Upper lobe of right lung (tissue), 1 donor: Measurements from ENCODE around the gene LIN54. TPM values are rescaled to one million over a fixed set of nuclear protein-coding genes. Genes with fewer than 3 reads are reported as not detected.

Source experiments
- ATAC-seq: fragments of 200-7000 bp; cut with Tn5 transposase; one replicate; pipeline ENCODE4 v1.9.1; 2020; ENCODE audit warnings: mild to moderate bottlenecking, moderate library complexity
- DNase-seq: peaks from one replicate; pipeline ENCODE4 v3.0.0-alpha.2; 2020
- H3K27ac ChIP-seq: fragments of 200-600 bp; one replicate; pipeline ENCODE4 v1.8.0; 2022
- H3K27me3 ChIP-seq: fragments of 200-600 bp; one replicate; pipeline ENCODE4 v1.8.0; 2022; ENCODE audit warnings: mild to moderate bottlenecking
- H3K36me3 ChIP-seq: fragments of 200-600 bp; one replicate; pipeline ENCODE4 v1.8.0; 2022
- H3K4me1 ChIP-seq: fragments of 200-600 bp; one replicate; pipeline ENCODE4 v1.8.0; 2022
- H3K4me3 ChIP-seq: fragments of 200-600 bp; one replicate; pipeline ENCODE4 v1.8.0; 2022; ENCODE audit warnings: mild to moderate bottlenecking
- H3K9me3 ChIP-seq: fragments of 200-600 bp; one replicate; pipeline ENCODE4 v1.8.0; 2022
- intact Hi-C: fragments of 100-400 bp; cut with DNase I; formaldehyde crosslinking; loops from one replicate; pipeline ENCODE4 v1.11.0; 2022
- total RNA-seq: library from RNA; stranded (reverse); fragmentation: NEBNext Ultra II Directional; extraction: Animal tissue kit (Norgen Biotek cat#: 25700); gene quantifications from one replicate; pipeline ENCODE4 v1.2.1, GENCODE V29; 2021
- TF ChIP-seq, protein P1 (sequence below): fragments of 200-600 bp; IDR thresholded peaks from one replicate; pipeline ENCODE4 v1.8.0; 2022; ENCODE audit warnings: antibody characterized with exemption
- donor health status: DM: no; HTN: yes; CAD: no; lungs with severe emphysema.

Gene LIN54
- total RNA-seq, 1 donor from 2014 or later: 9.8 TPM

DNA sequence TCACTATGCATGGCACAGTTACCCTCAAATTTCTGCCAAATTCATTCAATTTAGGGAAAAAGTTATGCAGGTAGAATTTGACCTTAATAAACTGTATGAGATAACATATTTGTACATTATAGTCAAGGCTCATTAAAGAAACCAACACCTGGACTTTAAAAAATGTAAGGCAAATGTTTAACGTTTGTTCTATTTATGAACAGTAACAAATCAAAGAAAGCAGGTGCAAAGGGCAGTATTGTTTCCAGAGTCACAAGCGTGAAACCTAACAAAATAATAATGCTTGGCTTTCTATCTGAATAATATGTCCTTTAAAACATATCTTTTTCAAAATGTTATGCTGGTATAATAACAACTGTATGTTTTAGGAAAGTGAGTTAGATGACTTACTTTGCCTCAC lies 41.2 kb downstream of the LIN54 start:
- H3K27me3 ChIP-seq: no peaks in the 10 kb centered on the region
- no peaks in the 10 kb centered on the region for H3K4me1 ChIP-seq
- intact Hi-C loops: no loop called here
- TF ChIP-seq, protein P1, sequence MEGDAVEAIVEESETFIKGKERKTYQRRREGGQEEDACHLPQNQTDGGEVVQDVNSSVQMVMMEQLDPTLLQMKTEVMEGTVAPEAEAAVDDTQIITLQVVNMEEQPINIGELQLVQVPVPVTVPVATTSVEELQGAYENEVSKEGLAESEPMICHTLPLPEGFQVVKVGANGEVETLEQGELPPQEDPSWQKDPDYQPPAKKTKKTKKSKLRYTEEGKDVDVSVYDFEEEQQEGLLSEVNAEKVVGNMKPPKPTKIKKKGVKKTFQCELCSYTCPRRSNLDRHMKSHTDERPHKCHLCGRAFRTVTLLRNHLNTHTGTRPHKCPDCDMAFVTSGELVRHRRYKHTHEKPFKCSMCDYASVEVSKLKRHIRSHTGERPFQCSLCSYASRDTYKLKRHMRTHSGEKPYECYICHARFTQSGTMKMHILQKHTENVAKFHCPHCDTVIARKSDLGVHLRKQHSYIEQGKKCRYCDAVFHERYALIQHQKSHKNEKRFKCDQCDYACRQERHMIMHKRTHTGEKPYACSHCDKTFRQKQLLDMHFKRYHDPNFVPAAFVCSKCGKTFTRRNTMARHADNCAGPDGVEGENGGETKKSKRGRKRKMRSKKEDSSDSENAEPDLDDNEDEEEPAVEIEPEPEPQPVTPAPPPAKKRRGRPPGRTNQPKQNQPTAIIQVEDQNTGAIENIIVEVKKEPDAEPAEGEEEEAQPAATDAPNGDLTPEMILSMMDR: no peak
- peaks cover 23% of the 10 kb centered on the region for H3K36me3 ChIP-seq
- no peaks in the 10 kb centered on the region for H3K9me3 ChIP-seq
- H3K4me3 ChIP-seq: no peak overlapping the region
- DNase-seq: no peak
- no peak for ATAC-seq
- H3K27ac ChIP-seq: no peak overlapping the region

DNA sequence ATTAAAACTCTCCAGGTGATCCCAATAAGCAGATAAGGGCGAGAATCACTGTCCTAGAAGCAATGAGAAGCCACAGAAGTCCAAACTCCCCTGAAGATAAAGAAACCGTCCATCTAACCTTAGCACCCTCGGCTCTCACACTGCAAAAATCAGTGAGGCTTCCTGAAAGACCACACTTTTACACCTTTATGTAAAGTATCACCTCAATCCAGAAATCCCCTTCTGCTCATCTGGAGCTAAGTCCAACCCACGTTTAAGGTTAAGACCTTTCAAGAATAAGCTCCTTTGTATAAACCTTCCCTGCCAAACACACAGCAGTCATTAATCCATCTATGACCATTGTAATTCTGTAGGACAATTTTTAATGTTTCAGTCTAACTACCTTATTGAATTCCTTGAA lies 41.7 kb downstream of the LIN54 start:
- ATAC-seq: no peak
- intact Hi-C loops: no loop called here
- Histone ChIP-seq H3K4me1 (no peaks in the 10 kb centered on the region), H3K27me3 (no peaks in the 10 kb centered on the region), H3K36me3 (peaks cover 23% of the 10 kb centered on the region), H3K4me3 (no peak overlapping the region), H3K9me3 (no peaks in the 10 kb centered on the region), H3K27ac (no peak overlapping the region)
- TF ChIP-seq, protein P1: no peak
- no peak for DNase-seq

DNA sequence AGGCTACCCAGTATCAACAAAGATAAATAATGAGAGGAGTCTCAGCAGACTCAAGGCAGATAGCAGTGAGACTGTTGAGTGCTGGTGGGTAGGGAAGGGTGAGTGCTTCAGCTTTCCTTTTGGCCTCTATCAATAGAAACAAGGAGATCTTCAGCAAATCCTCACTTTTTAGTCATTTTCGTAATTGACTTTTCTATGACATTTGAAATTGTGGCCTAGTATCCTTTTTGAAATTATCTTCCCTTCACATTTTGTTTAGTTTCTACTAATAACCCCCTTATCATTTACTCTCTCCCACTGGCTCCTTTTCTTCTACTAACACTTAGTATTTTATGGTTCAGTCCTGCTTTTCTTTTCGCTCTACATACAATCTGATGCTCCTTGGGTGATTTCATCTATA lies 44.9 kb downstream of the LIN54 start:
- Histone ChIP-seq H3K4me3 (no peak overlapping the region), H3K4me1 (no peaks in the 10 kb centered on the region), H3K27ac (no peak overlapping the region), H3K36me3 (peaks cover 28% of the 10 kb centered on the region), H3K27me3 (no peaks in the 10 kb centered on the region), H3K9me3 (no peaks in the 10 kb centered on the region)
- DNase-seq (no peak), ATAC-seq (no peak)
- TF ChIP-seq, protein P1: no peak
- intact Hi-C loops: no loop called here

DNA sequence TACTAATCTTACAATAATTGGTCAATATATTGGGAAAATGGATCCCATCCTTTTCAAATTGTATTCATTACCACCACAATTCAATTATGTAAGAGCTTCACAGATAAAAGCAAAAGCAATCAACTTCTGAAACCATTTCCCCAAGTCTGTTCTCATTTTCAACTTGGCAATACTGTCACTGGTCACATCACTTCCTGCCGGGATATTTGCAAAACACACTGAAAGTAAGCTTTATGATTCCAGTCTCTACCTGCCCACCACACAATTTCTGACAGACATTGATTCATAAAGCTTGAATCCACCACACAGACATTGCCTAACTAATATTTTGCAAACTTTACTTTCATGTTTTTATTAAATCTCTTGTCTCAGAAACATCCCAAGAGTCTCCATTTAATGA lies 53.6 kb downstream of the LIN54 start:
- TF ChIP-seq, protein P1: no peak
- no peaks in the 10 kb centered on the region for H3K27me3 ChIP-seq
- DNase-seq: no peak
- no peak for ATAC-seq
- no peaks in the 10 kb centered on the region for H3K4me1 ChIP-seq
- peaks cover 10% of the 10 kb centered on the region for H3K36me3 ChIP-seq
- no peaks in the 10 kb centered on the region for H3K9me3 ChIP-seq
- no peak overlapping the region for H3K4me3 ChIP-seq
- no peak overlapping the region for H3K27ac ChIP-seq
- intact Hi-C loops: no loop called here

DNA sequence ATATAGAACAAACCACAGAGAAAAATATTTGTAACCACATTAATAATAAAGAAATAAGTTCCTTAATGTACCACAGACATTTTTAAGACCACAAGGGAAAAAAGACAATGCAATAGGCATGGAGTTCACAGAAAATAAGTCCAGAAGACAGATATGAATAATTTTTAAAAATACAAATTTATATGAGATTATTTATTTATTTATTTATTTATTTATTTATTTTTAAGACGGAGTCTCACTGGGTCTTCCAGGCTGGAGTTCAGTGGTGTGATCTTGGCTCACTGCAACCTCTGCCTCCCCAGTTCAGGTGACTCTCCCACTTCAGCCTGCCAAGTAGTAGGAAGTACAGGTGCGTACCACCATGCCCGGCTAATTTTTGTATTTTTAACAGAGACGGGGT lies 56.4 kb downstream of the LIN54 start:
- intact Hi-C loops: no loop called here
- ATAC-seq: no peak

More for the DNA sequence above, 56.4 kb downstream of the LIN54 start:
- TF ChIP-seq, protein P1: no peak
- Histone ChIP-seq H3K36me3 (no peaks in the 10 kb centered on the region), H3K27me3 (no peaks in the 10 kb centered on the region), H3K4me1 (no peaks in the 10 kb centered on the region), H3K27ac (no peak overlapping the region), H3K4me3 (no peak overlapping the region), H3K9me3 (no peaks in the 10 kb centered on the region)
- DNase-seq: no peak
